ENCODE results near the gene FDX1. TPM values are rescaled to one million over a fixed set of nuclear protein-coding genes. Genes with fewer than 3 reads are reported as not detected.

FDX1 gene
- polyA plus RNA-seq, 3 donors, result 3.9 to 20.2 (median 12.8) TPM

- H3K4me1 Mint-ChIP-seq, result peaks cover 20% of the 10 kb centered on the region
- Histone ChIP-seq H3K9me3 (replicated peaks in 1 of 2; ENCODE audit: control insufficient read depth in 1 of 2, insufficient read depth in 1 of 2, low read length in 2 of 2) (no peaks in the 10 kb centered on the region), H4K20me1 (ENCODE audit: insufficient read depth, low read length) (peaks cover 68% of the 10 kb centered on the region), H3K4me3 (replicated peaks in 1 of 3; ENCODE audit: low read depth in 2 of 3, low read length in 3 of 3) (no peak overlapping the region), H3K79me2 (ENCODE audit: insufficient read depth, low read length) (peaks cover 91% of the 10 kb centered on the region), H3K36me3 (replicated peaks in 1 of 2; ENCODE audit: control insufficient read depth in 1 of 2, insufficient read depth in 2 of 2, low read length in 2 of 2) (peaks cover 21 to 42% of the 10 kb centered on the region in 2 donors), H2AFZ (ENCODE audit: insufficient read depth, low read depth, low read length, poor library complexity, severe bottlenecking) (no peak overlapping the region), H3K4me1 (ENCODE audit: control insufficient read depth in 1 of 2, insufficient read depth in 2 of 2, low read length in 2 of 2) (peaks cover 7 to 11% of the 10 kb centered on the region in 2 donors), H3K9ac (ENCODE audit: insufficient read depth, low read length, poor library complexity, severe bottlenecking) (no peak overlapping the region), H3K27ac (ENCODE audit: low read depth in 1 of 2, low read length in 2 of 2) (no peak overlapping the region), H3K27me3 (ENCODE audit: control insufficient read depth in 2 of 2, insufficient read depth in 2 of 2, low read length in 2 of 2) (no peaks in the 10 kb centered on the region), H3K4me2 (replicated peaks; ENCODE audit: extremely low read depth, low read length, poor library complexity, severe bottlenecking) (no peak overlapping the region)
- no peak for TF ChIP-seq CTCF (IDR thresholded peaks at IDR 0.05)
- 100% methylated on average over 2 of the region's 8 CpGs for WGBS (ENCODE audit: insufficient coverage)
- H3K27ac Mint-ChIP-seq, result no peak overlapping the region
- H3K9me3 Mint-ChIP-seq, result peaks cover 0 to 6% (median 0%) of the 10 kb centered on the region in 7 donors
- H3K36me3 Mint-ChIP-seq, result peaks cover 40 to 48% of the 10 kb centered on the region in 2 donors
- intact Hi-C loops (cut with micrococcal nuclease), result loop anchor here in 1 of 2 donors (10.0 kb wide), 1 partner anchor 51 kb away; no protein-coding TSS in a partner anchor
- no peak for DNase-seq
- H3K4me3 Mint-ChIP-seq, result no peak overlapping the region
- peaks cover 0 to 2% (median 0%) of the 10 kb centered on the region in 3 donors for H3K27me3 Mint-ChIP-seq (ENCODE audit: low read depth in 3 of 3)
Observed at GRCh38 chr11:110435780-110436717, 6.3 kb downstream of the FDX1 start.

DNA sequence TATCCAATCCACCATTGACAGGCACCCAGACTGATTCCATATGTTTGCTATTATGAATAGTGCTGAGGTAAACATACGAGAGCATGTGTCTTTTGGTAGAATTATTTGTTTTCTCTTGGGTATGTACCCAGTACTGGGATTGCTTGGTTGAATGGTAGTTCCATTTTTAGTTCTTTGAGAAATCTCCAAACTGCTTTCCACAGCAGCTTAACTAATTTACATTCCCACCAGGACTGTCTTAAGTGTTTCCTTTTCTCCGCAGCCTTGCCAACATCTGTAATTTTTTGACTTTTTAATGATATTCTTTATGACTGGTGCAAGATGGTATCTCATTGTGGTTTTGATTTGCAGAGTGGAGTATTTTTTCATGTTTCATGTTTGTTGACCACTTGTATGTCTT is 8.3 kb downstream of the FDX1 start:
- H3K27me3 Mint-ChIP-seq (ENCODE audit: low read depth in 3 of 3), result peaks cover 0 to 2% (median 0%) of the 10 kb centered on the region in 3 donors
- no peak for DNase-seq
- no peak overlapping the region for H3K27ac Mint-ChIP-seq
- H3K4me3 ChIP-seq (replicated peaks in 1 of 3; ENCODE audit: low read depth in 2 of 3, low read length in 3 of 3), result no peak overlapping the region
- TF ChIP-seq CTCF (IDR thresholded peaks at IDR 0.05), result no peak
- WGBS (ENCODE audit: insufficient coverage), result no CpG with 5 or more reads among the region's 2 CpGs
- peaks cover 5% of the 10 kb centered on the region for H3K4me1 Mint-ChIP-seq
- peaks cover 63% of the 10 kb centered on the region for H4K20me1 ChIP-seq (ENCODE audit: insufficient read depth, low read length)
- H3K27ac ChIP-seq (ENCODE audit: low read depth in 1 of 2, low read length in 2 of 2), result no peak overlapping the region
- H3K9ac ChIP-seq (ENCODE audit: insufficient read depth, low read length, poor library complexity, severe bottlenecking), result no peak overlapping the region
- H3K9me3 ChIP-seq (replicated peaks in 1 of 2; ENCODE audit: control insufficient read depth in 1 of 2, insufficient read depth in 1 of 2, low read length in 2 of 2), result no peaks in the 10 kb centered on the region
- intact Hi-C loops (cut with micrococcal nuclease), result loop anchor here in 1 of 2 donors (10.0 kb wide), 1 partner anchor 53 kb away; no protein-coding TSS in a partner anchor
- peaks cover 51 to 66% of the 10 kb centered on the region in 2 donors for H3K36me3 Mint-ChIP-seq
- H3K36me3 ChIP-seq (replicated peaks in 1 of 2; ENCODE audit: control insufficient read depth in 1 of 2, insufficient read depth in 2 of 2, low read length in 2 of 2), result peaks cover 26 to 54% of the 10 kb centered on the region in 2 donors
- H3K9me3 Mint-ChIP-seq, result peaks cover 0 to 6% (median 0%) of the 10 kb centered on the region in 7 donors
- H2AFZ ChIP-seq (ENCODE audit: insufficient read depth, low read depth, low read length, poor library complexity, severe bottlenecking), result no peak overlapping the region
- no peaks in the 10 kb centered on the region for H3K4me1 ChIP-seq (ENCODE audit: control insufficient read depth in 1 of 2, insufficient read depth in 2 of 2, low read length in 2 of 2)
- no peak overlapping the region for H3K4me2 ChIP-seq (replicated peaks; ENCODE audit: extremely low read depth, low read length, poor library complexity, severe bottlenecking)
- H3K4me3 Mint-ChIP-seq, result no peak overlapping the region
- no peaks in the 10 kb centered on the region for H3K27me3 ChIP-seq (ENCODE audit: control insufficient read depth in 2 of 2, insufficient read depth in 2 of 2, low read length in 2 of 2)
- H3K79me2 ChIP-seq (ENCODE audit: insufficient read depth, low read length), result peaks cover 72% of the 10 kb centered on the region

Measured in CD14-positive monocyte (primary cell).